NB4 (cell line): Measurements from ENCODE around the gene CEP83.

Experiments
- POLR2A ChIP-seq: IDR thresholded peaks from 2 replicates; pipeline ENCODE4 v1.6.1; 2011; ENCODE audit warnings: mild to moderate bottlenecking; ENCODE audit not compliant: insufficient read length; ENCODE audit errors: extremely low read depth
- TF ChIP-seq, protein P1 (sequence below): IDR thresholded peaks from one replicate; pipeline ENCODE4 v1.5.1; 2012; ENCODE audit warnings: low read depth, low read length

DNA sequence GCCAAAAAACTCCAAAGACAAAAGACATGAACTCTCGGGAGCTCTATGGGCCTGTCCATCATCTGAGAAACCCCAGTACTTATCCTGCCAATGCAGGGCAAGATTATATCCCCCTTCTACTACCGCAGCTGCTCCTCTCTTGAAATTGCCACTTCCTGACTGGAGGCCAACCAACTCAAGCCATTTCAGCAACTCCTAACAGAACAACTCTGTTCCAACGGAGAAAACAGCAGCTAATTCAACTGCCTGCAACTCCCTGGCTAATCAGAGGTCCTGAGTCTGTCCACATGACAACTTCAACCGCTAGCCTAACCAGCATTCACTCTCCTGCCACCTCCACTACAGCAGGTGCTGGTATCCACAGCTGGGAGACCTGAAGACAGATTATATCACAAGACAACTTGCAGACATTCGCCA is 24.1 kb downstream of the CEP83 start:
- TF ChIP-seq, protein P1, sequence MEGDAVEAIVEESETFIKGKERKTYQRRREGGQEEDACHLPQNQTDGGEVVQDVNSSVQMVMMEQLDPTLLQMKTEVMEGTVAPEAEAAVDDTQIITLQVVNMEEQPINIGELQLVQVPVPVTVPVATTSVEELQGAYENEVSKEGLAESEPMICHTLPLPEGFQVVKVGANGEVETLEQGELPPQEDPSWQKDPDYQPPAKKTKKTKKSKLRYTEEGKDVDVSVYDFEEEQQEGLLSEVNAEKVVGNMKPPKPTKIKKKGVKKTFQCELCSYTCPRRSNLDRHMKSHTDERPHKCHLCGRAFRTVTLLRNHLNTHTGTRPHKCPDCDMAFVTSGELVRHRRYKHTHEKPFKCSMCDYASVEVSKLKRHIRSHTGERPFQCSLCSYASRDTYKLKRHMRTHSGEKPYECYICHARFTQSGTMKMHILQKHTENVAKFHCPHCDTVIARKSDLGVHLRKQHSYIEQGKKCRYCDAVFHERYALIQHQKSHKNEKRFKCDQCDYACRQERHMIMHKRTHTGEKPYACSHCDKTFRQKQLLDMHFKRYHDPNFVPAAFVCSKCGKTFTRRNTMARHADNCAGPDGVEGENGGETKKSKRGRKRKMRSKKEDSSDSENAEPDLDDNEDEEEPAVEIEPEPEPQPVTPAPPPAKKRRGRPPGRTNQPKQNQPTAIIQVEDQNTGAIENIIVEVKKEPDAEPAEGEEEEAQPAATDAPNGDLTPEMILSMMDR = no peak
- no peak for TF ChIP-seq POLR2A
